HepG2 (cell line): ENCODE measurements around the gene TM4SF1. TPM values are rescaled to one million over a fixed set of nuclear protein-coding genes. Genes with fewer than 3 reads are reported as not detected.

ENCODE experiments used
- ARNT ChIP-seq: fragments of 450-650 bp; IDR thresholded peaks from 2 replicates; pipeline ENCODE4 v1.6.1; 2017
- ATM ChIP-seq: fragments of 450-650 bp; IDR thresholded peaks from 2 replicates; pipeline ENCODE4 v1.7.1; 2017; ENCODE audit warnings: mild to moderate bottlenecking, borderline replicate concordance
- EHMT2 ChIP-seq: fragments of 200-600 bp; sonication (generic); IDR thresholded peaks from 2 replicates; pipeline ENCODE4 v1.7.0; 2017; ENCODE audit warnings: antibody characterized with exemption, low read depth, low read length, borderline replicate concordance
- FLYWCH1 ChIP-seq: sonication (generic); formaldehyde crosslinking; IDR thresholded peaks from 2 replicates; pipeline ENCODE4 v1.8.1; 2023; ENCODE audit warnings: mild to moderate bottlenecking, missing genetic modification reagents
- MTA3 ChIP-seq: sonication (generic); formaldehyde crosslinking; IDR thresholded peaks from 2 replicates; pipeline ENCODE4 v1.4.0; 2020; ENCODE audit warnings: missing genetic modification reagents
- NFKBIZ ChIP-seq: IDR thresholded peaks from 2 replicates; pipeline ENCODE4 v1.6.1; 2018; ENCODE audit warnings: missing genetic modification reagents, missing compliant biosample characterization
- NRL ChIP-seq: sonication (generic); formaldehyde crosslinking; IDR thresholded peaks from 2 replicates; pipeline ENCODE4 v1.5.0; 2020; ENCODE audit warnings: missing genetic modification reagents, mild to moderate bottlenecking, moderate library complexity, borderline replicate concordance
- SALL2 ChIP-seq: sonication (generic); formaldehyde crosslinking; IDR thresholded peaks from 2 replicates; pipeline ENCODE4 v1.8.1; 2023; ENCODE audit warnings: mild to moderate bottlenecking, missing genetic modification reagents, inconsistent platforms
- SMARCC2 ChIP-seq: fragments of 450-650 bp; IDR thresholded peaks from 2 replicates; pipeline ENCODE4 v1.6.1; 2017; ENCODE audit warnings: antibody characterized with exemption, mild to moderate bottlenecking
- ZNF253 ChIP-seq: sonication (generic); formaldehyde crosslinking; IDR thresholded peaks from 2 replicates; pipeline ENCODE4 v1.8.0; 2022; ENCODE audit warnings: mild to moderate bottlenecking, missing genetic modification reagents, borderline replicate concordance
- ZNF678 ChIP-seq: sonication (generic); formaldehyde crosslinking; IDR thresholded peaks from 2 replicates; pipeline ENCODE4 v1.4.0; 2020; ENCODE audit warnings: mild to moderate bottlenecking, missing genetic modification reagents
- ZNF891 ChIP-seq: sonication (generic); formaldehyde crosslinking; IDR thresholded peaks from 2 replicates; pipeline ENCODE4 v1.5.0; 2020; ENCODE audit warnings: mild to moderate bottlenecking, missing genetic modification reagents
- ZSCAN21 ChIP-seq: sonication (generic); formaldehyde crosslinking; IDR thresholded peaks from 2 replicates; pipeline ENCODE4 v1.8.0; 2022; ENCODE audit warnings: mild to moderate bottlenecking, missing genetic modification reagents, moderate library complexity, borderline replicate concordance
- polyA plus RNA-seq, 8 experiments: library from polyadenylated mRNA; depleted of rRNA in 3 of 8; stranded (reverse) in 7 of 8; unstranded in 1 of 8; fragments of >200 nt; fragmentation: Illumina TruSeq in 4 of 8; extraction: Trizol in 4 of 8; gene quantifications; 2 replicates each; pipeline versions ENCODE4 v1.2.1 to v1.2.3, GENCODE V29; 2011 to 2016; ENCODE audit warnings: low read depth in 4 of 8, missing spikeins in 1 of 8, mixed read lengths in 1 of 8; ENCODE audit not compliant: insufficient read depth in 1 of 8
- total RNA-seq, 5 experiments: library from RNA; depleted of rRNA; stranded (reverse); fragments of >200 nt; fragmentation: Illumina TruSeq; extraction: Trizol; gene quantifications; 2 replicates each; pipeline ENCODE4 v1.2.3, GENCODE V29; 2016; ENCODE audit warnings: low read depth in 1 of 5
- TF ChIP-seq, protein P1 (sequence below): sonication (generic); formaldehyde crosslinking; IDR thresholded peaks from 2 replicates; pipeline ENCODE4 v1.5.1; 2020; ENCODE audit warnings: missing genetic modification reagents, mild to moderate bottlenecking, borderline replicate concordance
- TF ChIP-seq, protein P2 (sequence below): sonication (generic); formaldehyde crosslinking; IDR thresholded peaks from 2 replicates; pipeline ENCODE4 v1.4.0; 2020; ENCODE audit warnings: missing genetic modification reagents
- TF ChIP-seq, protein P3 (sequence below): IDR thresholded peaks from 2 replicates; pipeline ENCODE4 v1.6.1; 2012; ENCODE audit warnings: low read length, improper control_type of control experiment
- TF ChIP-seq, protein P4 (sequence below): sonication (generic); formaldehyde crosslinking; IDR thresholded peaks from 2 replicates; pipeline ENCODE4 v1.8.0; 2022; ENCODE audit warnings: mild to moderate bottlenecking, missing genetic modification reagents
- TF ChIP-seq, protein P5 (sequence below): sonication (generic); formaldehyde crosslinking; IDR thresholded peaks from 2 replicates; pipeline ENCODE4 v1.5.1; 2020; ENCODE audit warnings: missing genetic modification reagents, mild to moderate bottlenecking, borderline replicate concordance

The TM4SF1 gene
- total and polyA plus RNA-seq, 2 of the 13 experiments (the other 11 are each of a cell fraction or from before 2014, with no cell fraction given) = 431 to 1,359 TPM

DNA sequence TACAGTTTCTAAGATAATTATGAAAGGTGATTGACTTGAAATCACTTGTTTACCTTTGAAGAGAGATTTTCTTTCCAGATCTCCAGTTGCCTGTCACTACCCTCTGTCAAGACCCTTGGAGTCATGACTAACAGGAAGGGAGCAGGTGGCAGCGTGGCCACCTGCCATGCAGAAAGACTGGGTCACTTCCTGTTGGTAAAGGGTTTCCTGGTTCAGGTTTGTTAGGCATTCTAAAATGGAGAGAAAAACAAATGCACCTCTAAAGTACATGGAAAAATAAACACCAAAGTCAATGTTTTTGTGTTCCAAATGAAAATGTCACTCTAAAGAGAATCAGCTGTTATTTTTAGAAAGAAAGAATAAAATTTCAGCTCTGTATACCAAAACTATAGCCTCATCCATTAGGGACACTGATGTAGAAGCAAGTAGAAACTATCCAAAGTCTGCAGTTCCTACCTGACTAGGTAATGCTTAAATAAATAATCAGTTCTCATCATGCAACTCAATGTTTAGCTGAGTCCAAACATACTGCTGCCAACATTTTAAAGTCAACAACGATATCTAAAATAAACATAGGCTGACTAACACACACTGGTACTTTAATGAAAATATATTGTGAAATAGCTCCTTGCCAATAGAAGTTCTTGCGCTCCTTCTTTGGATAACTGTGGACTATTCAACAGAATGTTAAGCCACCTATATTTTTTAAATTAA is 23.9 kb upstream of the TM4SF1 start (continued):
- TF ChIP-seq, protein P1, sequence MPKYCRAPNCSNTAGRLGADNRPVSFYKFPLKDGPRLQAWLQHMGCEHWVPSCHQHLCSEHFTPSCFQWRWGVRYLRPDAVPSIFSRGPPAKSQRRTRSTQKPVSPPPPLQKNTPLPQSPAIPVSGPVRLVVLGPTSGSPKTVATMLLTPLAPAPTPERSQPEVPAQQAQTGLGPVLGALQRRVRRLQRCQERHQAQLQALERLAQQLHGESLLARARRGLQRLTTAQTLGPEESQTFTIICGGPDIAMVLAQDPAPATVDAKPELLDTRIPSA (CRISPR knock-in tag) = no peak
- TF ChIP-seq ATM = no peak
- no peak for TF ChIP-seq NRL (CRISPR knock-in tag)
- TF ChIP-seq ZNF253 (CRISPR knock-in tag) = no peak
- TF ChIP-seq, protein P2, sequence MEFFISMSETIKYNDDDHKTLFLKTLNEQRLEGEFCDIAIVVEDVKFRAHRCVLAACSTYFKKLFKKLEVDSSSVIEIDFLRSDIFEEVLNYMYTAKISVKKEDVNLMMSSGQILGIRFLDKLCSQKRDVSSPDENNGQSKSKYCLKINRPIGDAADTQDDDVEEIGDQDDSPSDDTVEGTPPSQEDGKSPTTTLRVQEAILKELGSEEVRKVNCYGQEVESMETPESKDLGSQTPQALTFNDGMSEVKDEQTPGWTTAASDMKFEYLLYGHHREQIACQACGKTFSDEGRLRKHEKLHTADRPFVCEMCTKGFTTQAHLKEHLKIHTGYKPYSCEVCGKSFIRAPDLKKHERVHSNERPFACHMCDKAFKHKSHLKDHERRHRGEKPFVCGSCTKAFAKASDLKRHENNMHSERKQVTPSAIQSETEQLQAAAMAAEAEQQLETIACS (CRISPR knock-in tag) = no peak
- no peak for TF ChIP-seq FLYWCH1 (CRISPR knock-in tag)
- TF ChIP-seq ZSCAN21 (CRISPR knock-in tag) = no peak
- TF ChIP-seq ARNT = no peak
- TF ChIP-seq, protein P3, sequence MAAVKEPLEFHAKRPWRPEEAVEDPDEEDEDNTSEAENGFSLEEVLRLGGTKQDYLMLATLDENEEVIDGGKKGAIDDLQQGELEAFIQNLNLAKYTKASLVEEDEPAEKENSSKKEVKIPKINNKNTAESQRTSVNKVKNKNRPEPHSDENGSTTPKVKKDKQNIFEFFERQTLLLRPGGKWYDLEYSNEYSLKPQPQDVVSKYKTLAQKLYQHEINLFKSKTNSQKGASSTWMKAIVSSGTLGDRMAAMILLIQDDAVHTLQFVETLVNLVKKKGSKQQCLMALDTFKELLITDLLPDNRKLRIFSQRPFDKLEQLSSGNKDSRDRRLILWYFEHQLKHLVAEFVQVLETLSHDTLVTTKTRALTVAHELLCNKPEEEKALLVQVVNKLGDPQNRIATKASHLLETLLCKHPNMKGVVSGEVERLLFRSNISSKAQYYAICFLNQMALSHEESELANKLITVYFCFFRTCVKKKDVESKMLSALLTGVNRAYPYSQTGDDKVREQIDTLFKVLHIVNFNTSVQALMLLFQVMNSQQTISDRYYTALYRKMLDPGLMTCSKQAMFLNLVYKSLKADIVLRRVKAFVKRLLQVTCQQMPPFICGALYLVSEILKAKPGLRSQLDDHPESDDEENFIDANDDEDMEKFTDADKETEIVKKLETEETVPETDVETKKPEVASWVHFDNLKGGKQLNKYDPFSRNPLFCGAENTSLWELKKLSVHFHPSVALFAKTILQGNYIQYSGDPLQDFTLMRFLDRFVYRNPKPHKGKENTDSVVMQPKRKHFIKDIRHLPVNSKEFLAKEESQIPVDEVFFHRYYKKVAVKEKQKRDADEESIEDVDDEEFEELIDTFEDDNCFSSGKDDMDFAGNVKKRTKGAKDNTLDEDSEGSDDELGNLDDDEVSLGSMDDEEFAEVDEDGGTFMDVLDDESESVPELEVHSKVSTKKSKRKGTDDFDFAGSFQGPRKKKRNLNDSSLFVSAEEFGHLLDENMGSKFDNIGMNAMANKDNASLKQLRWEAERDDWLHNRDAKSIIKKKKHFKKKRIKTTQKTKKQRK = no peak
- peak; percentile 91 for TF ChIP-seq SMARCC2
- no peak for TF ChIP-seq ZNF678 (CRISPR knock-in tag)
- 0 out of 2 replicates have a peak, but pooled peaks have one; percentile 77 for TF ChIP-seq NFKBIZ
- TF ChIP-seq, protein P4, sequence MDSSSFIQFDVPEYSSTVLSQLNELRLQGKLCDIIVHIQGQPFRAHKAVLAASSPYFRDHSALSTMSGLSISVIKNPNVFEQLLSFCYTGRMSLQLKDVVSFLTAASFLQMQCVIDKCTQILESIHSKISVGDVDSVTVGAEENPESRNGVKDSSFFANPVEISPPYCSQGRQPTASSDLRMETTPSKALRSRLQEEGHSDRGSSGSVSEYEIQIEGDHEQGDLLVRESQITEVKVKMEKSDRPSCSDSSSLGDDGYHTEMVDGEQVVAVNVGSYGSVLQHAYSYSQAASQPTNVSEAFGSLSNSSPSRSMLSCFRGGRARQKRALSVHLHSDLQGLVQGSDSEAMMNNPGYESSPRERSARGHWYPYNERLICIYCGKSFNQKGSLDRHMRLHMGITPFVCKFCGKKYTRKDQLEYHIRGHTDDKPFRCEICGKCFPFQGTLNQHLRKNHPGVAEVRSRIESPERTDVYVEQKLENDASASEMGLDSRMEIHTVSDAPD (CRISPR knock-in tag) = peak; percentile 64; the same call in 1 of the 2 replicates
- no peak for TF ChIP-seq SALL2
- peak; percentile 91; the same call in 1 of the 2 replicates for TF ChIP-seq EHMT2
- TF ChIP-seq ZNF891 (CRISPR knock-in tag) = no peak
- TF ChIP-seq MTA3 (CRISPR knock-in tag) = no peak
- TF ChIP-seq, protein P5, sequence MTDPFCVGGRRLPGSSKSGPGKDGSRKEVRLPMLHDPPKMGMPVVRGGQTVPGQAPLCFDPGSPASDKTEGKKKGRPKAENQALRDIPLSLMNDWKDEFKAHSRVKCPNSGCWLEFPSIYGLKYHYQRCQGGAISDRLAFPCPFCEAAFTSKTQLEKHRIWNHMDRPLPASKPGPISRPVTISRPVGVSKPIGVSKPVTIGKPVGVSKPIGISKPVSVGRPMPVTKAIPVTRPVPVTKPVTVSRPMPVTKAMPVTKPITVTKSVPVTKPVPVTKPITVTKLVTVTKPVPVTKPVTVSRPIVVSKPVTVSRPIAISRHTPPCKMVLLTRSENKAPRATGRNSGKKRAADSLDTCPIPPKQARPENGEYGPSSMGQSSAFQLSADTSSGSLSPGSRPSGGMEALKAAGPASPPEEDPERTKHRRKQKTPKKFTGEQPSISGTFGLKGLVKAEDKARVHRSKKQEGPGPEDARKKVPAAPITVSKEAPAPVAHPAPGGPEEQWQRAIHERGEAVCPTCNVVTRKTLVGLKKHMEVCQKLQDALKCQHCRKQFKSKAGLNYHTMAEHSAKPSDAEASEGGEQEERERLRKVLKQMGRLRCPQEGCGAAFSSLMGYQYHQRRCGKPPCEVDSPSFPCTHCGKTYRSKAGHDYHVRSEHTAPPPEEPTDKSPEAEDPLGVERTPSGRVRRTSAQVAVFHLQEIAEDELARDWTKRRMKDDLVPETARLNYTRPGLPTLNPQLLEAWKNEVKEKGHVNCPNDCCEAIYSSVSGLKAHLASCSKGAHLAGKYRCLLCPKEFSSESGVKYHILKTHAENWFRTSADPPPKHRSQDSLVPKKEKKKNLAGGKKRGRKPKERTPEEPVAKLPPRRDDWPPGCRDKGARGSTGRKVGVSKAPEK (CRISPR knock-in tag) = no peak
